ENCODE measurements around the gene SMIM5. TPM values are rescaled to one million over a fixed set of nuclear protein-coding genes. Genes with fewer than 3 reads are reported as not detected.
"Not testable (repeated sequence)": the region's sequence is repeated elsewhere in the genome, so short reads cannot be mapped to it uniquely, and the experiment has no call there.

SMIM5 gene, protein sequence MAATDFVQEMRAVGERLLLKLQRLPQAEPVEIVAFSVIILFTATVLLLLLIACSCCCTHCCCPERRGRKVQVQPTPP
- under 1 TPM; 0.26 to 0.42 TPM for total RNA-seq

DNA sequence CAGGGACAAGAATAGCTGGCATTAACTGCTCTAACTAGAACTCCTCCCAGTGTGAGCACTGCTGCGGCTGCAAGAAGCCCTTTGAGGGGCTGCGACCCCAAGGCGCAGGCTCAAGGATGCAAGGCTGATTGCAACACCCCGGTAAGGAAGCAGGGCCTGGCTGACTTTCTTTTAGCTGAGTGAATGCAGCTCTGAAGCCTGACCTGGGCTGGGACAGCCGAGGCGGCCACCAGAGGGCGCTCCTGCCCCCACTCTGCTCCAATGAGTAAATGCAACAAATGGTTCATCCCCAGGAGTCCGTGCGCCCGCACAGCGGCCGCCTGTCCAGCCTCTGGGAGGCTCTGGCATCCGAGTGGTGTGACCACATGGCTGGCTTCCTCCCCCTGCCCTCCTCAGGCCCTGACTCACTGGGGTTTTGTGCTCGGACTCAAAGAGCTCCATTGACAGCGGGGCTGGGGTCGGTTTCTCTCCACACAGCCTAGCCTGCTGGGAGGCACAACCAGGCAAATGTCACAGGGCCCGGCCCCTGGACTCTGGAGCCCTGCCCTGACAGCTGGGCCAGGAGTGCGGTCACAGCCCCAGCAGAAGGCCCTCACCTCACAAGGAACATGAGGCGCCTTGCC, at the start of gene SMIM5:
TSS of gene SMIM5 (plus strand) at position 572 of the 623 bp plus-strand sequence. CDS start 6,768 bp downstream, outside the sequence.
- ATAC-seq (ENCODE audit: low read depth), result peak; percentile 83
- DNase-seq, result peak; percentile 90
- Mint-ChIP-seq H3K4me3 (no peak within 1 kb of the TSS), H3K9me3 (no peaks in the 10 kb centered on the region), H3K4me1 (peaks cover 2% of the 10 kb centered on the region), H3K36me3 (no peaks in the 10 kb centered on the region), H3K27ac (peak within 1 kb of the TSS; percentile 45), H3K27me3 (no peaks in the 10 kb centered on the region)
- POLR2A ChIA-PET, result interaction anchor here (0.8 to 2.2 kb wide), 5 partner anchors 20 to 120 kb away, joined by 3 to 9 read pairs (median 4); no protein-coding TSS in a partner anchor

DNA sequence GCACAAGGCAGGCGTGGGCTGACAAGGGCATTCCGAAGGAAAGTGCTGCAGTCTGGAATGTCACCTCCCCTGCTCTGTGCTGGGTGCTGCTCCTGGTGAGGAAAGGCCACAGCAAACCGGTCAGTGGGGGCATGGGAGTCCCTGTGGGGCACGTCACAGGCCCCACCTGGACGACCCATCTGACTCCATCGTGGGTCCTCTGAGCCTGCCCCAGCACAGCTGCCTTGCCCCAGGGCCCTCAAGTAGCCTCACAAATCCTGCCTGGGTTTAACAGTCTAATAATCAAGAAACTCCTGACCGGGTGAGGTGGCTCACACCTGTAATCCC, 48.4 kb upstream of the SMIM5 start:
- DNase-seq (no peak), ATAC-seq (ENCODE audit: low read depth) (no peak)
- Mint-ChIP-seq H3K27me3 (peaks cover 31% of the 10 kb centered on the region), H3K9me3 (peaks cover 2% of the 10 kb centered on the region), H3K27ac (no peak overlapping the region), H3K4me3 (no peak overlapping the region), H3K4me1 (peaks cover 10% of the 10 kb centered on the region), H3K36me3 (no peaks in the 10 kb centered on the region)
- POLR2A ChIA-PET, result interaction anchor here (1.5 kb wide), 1 partner anchor 50 kb away, joined by 3 read pairs; no protein-coding TSS in a partner anchor

DNA sequence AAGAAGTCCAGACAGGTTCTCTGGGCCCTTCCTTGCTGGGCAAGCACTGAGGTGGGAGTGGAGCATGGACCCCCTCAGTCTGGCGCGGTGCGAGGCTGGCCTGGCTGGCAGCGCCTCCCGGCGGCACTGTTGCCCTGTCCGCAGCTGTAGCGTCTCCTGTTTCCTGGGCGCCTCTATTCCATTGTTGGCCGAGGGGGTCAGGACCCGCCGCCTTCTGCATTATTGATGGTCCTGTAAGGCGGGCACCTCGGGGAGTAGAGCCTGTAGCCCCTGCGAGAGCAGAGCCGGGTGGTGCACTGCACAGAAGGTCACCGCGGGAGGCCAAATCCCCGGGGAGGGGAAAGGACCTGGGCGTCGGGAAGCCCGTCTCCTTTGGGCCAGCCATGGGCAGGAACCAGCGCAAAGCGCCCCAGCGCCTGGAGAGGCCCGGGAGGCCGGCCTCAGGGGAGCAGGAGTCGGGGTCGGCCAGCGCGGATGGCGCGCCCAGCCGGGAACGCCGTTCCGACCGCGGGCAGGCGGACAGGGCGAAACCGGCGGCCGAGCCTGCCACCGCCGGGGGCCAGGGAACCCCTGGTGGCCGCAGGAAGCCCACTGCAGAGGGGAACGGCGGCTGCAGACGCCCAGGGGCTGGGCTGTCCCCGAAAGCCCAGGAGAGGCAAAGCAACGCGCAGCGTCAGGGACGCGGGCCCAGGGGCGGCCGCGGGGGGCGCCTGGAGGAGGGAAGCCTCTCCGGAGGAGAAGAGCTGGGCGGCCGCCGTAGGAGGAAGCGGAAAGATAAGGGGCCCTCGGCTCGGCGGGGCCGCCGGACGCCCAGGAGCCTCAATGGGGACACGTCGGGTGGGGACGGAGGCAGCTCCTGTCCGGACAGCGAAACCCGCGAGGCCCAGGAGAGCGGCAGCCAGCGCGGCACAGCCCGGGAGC, 45.3 kb upstream of the SMIM5 start, which contains the start of gene MYO15B:
TSS of gene MYO15B (plus strand) at position 126 of the 921 bp plus-strand sequence. CDS start at position 384, 258 bp downstream.
- Mint-ChIP-seq H3K9me3 (no peaks in the 10 kb centered on the region), H3K4me3 (peak within 1 kb of the TSS; percentile 71), H3K4me1 (peaks cover 5% of the 10 kb centered on the region), H3K36me3 (no peaks in the 10 kb centered on the region), H3K27me3 (peaks cover 25% of the 10 kb centered on the region), H3K27ac (peak within 1 kb of the TSS; percentile 70)
- DNase-seq (peak; percentile 81), ATAC-seq (ENCODE audit: low read depth) (peak; percentile 58)
- POLR2A ChIA-PET, result interaction anchor here (0.9 to 2.0 kb wide), 6 partner anchors 9 to 132 kb away, joined by 3 to 13 read pairs (median 6); partner anchors contain the start of genes RECQL5, SAP30BP, TMEM94 and TSEN54

DNA sequence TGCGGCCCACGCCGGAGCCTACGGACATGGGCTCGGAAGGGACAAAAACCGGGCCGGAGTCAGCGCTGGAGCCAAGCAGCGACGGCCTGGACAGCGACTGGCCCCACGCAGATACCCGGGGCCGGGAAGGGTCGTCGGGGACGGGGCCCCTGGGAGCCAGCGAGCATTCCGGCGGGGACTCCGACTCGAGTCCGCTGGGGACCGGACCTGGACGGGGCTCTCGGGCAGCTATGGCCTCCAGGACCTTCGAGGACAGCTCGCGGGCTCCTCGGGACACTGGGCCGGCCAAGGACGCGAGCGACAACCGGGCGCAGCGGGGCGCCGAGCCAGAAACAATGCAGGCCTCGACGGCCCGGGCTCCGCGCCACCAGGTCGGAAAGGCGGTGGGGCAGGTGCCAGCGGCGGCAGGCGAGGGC, 44.6 kb upstream of the SMIM5 start:
- H3K4me1 Mint-ChIP-seq, result peaks cover 5% of the 10 kb centered on the region
- H3K36me3 Mint-ChIP-seq, result no peaks in the 10 kb centered on the region
- peak; percentile 27 for ATAC-seq (ENCODE audit: low read depth)
- H3K27me3 Mint-ChIP-seq, result peaks cover 25% of the 10 kb centered on the region
- no peak for DNase-seq
- peak overlapping the region; percentile 64 for H3K4me3 Mint-ChIP-seq
- POLR2A ChIA-PET, result interaction anchor here (0.9 to 2.0 kb wide), 7 partner anchors 8 to 132 kb away, joined by 3 to 13 read pairs (median 6); partner anchors contain the start of genes RECQL5, SAP30BP, TMEM94 and TSEN54
- no peak overlapping the region for H3K27ac Mint-ChIP-seq
- no peaks in the 10 kb centered on the region for H3K9me3 Mint-ChIP-seq

DNA sequence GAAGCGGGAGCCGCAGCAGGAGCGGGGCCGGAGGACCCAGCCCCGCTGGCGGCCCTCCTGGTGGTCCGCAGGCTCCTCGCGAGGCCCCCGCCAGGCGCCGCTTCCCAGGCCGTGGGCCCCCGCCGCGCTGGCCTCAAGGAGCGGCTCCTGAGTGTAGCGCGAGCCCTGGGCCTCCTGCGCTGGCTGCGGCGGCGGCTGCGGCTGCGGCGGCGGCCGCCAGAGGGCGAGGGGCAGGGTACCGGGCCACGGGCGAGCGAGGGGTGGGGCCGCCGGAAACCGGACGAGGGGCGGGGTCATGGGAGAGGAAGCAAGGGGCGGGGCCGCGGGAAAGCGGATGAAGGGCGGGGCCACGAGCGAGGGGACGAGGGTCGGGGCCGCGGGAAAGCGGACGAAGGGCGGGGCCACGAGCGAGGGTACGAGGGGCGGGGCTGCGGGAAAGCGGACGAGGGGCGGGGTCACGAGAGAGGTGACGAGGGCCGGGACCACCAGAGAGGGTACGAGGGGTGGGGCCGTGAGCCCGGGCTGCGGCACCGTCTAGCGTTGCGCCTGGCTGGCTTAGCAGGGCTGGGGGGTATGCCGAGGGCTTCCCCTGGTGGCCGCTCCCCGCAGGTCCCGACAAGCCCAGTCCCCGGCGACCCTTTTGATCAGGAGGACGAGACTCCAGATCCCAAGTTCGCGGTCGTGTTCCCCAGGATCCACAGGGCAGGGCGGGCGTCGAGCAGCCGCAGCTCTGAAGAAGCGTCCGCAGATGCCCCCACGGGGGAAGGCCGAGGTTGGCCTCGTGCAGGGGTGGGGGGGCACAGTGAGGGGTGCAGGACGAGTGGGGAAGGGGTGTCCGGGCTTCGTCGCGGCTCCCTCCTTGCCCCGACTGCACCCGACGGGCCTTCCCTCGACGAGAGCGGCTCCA, 44.0 kb upstream of the SMIM5 start:
- ATAC-seq (ENCODE audit: low read depth), result peak; percentile 77
- H3K27ac Mint-ChIP-seq, result peak overlapping the region; percentile 72
- POLR2A ChIA-PET, result interaction anchor here (1.1 to 2.0 kb wide), 8 partner anchors 8 to 133 kb away, joined by 3 to 13 read pairs (median 6); partner anchors contain the start of genes TMEM94 and TSEN54
- no peaks in the 10 kb centered on the region for H3K36me3 Mint-ChIP-seq
- DNase-seq, result peak; percentile 99
- peaks cover 5% of the 10 kb centered on the region for H3K4me1 Mint-ChIP-seq
- peaks cover 25% of the 10 kb centered on the region for H3K27me3 Mint-ChIP-seq
- H3K9me3 Mint-ChIP-seq, result no peaks in the 10 kb centered on the region
- H3K4me3 Mint-ChIP-seq, result peak overlapping the region; percentile 81

DNA sequence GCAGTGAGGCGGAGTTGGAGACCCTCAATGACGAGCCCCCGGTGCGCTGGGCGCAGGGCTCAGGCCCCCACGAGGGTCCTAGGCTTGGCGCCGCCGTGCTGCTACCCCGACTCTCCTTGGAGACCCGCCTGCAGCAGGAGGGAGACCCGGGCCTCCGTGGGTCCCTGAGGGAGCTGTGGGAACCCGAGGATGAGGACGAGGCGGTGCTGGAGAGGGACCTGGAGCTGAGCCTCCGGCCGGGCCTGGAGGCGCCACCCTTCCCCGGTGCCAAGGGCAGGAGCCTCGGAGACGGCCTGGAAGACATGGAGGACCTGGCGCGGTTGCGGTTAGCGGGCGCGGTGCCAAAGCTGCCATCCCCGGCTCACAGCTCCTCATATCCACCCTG, 43.3 kb upstream of the SMIM5 start:
- peaks cover 5% of the 10 kb centered on the region for H3K4me1 Mint-ChIP-seq
- POLR2A ChIA-PET, result interaction anchor here (0.7 to 1.5 kb wide), 6 partner anchors 8 to 190 kb away, joined by 3 to 5 read pairs (median 4); partner anchors contain the start of genes LLGL2 and TSEN54
- peak overlapping the region; percentile 28 for H3K4me3 Mint-ChIP-seq
- no peak overlapping the region for H3K27ac Mint-ChIP-seq
- DNase-seq, result no peak
- H3K27me3 Mint-ChIP-seq, result peaks cover 25% of the 10 kb centered on the region
- ATAC-seq (ENCODE audit: low read depth), result no peak
- H3K9me3 Mint-ChIP-seq, result no peaks in the 10 kb centered on the region
- H3K36me3 Mint-ChIP-seq, result no peaks in the 10 kb centered on the region

DNA sequence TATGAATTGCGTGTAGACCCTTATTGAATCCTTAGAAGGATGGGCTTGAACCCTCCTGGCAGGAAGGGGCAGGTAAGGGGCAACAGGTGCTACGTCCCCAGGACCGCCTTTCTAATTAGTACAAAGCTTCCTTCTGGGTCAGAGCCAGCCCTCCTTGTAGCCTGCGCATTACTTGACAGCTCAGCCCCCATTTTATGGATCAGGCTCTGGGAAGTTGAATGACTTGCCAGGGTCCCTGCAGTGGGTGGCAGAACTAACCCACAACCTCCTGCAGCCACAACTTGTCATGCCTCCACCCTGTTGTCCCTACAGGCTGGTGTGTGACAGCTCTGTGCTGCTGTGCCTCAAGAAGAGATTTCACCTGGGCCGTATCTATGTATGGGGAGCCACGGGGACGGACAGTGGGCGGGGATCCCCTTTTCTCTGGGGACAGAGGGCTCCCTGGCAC, 42.9 kb upstream of the SMIM5 start:
- peak overlapping the region; percentile 28 for H3K4me3 Mint-ChIP-seq
- DNase-seq (peak; percentile 32), ATAC-seq (ENCODE audit: low read depth) (no peak)
- H3K27me3 Mint-ChIP-seq, result peaks cover 22% of the 10 kb centered on the region
- peaks cover 5% of the 10 kb centered on the region for H3K4me1 Mint-ChIP-seq
- no peak overlapping the region for H3K27ac Mint-ChIP-seq
- POLR2A ChIA-PET, result interaction anchor here (0.7 to 1.5 kb wide), 6 partner anchors 9 to 190 kb away, joined by 3 to 5 read pairs (median 4); partner anchors contain the start of genes LLGL2 and TSEN54
- H3K36me3 Mint-ChIP-seq, result no peaks in the 10 kb centered on the region
- H3K9me3 Mint-ChIP-seq, result no peaks in the 10 kb centered on the region

DNA sequence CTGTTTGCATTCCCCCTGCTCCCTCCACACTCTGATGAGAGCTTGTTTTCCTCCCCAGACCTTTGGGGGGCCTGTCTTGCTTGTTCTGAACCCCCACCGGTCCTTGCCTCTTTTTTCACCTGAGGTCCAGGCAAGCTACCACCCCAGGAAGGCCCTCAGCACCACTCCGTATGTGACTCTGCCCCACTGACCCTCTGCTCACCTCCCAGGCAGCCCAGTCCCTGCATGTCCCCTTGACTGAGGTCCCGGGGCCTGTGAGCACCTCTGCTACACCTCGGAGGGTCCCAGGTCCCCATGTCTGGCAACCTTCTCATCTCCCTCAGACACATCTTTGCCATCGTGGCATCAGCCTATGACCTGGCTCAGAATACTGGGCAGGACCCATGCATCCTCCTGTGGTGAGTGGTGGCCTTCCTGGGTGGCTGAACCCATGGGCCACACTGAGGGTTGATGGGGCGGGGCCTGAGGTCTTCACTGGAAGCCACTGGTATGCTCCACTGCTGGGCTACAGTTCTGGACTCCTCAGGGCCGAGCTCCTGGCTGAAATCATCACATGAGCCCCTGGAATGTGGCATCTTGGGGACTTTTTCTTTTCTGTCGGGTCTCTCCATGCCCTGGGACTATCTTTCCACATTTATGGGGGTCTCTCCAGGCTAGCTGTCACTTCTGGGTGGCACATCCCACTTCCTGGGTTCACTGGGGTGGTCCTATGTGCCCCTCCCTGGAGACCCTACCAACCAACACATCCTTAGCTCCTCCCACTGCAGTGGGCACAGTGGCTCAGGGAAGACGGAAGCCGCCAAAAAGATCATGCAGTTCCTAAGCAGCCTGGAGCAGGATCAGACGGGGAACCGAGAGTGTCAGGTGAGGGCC, 42.1 kb upstream of the SMIM5 start:
- Mint-ChIP-seq H3K9me3 (no peaks in the 10 kb centered on the region), H3K36me3 (no peaks in the 10 kb centered on the region), H3K27ac (no peak overlapping the region), H3K4me3 (no peak overlapping the region), H3K4me1 (peaks cover 5% of the 10 kb centered on the region), H3K27me3 (peaks cover 18% of the 10 kb centered on the region)
- ATAC-seq (ENCODE audit: low read depth) (no peak), DNase-seq (no peak)
- POLR2A ChIA-PET, result interaction anchor here (0.5 to 2.1 kb wide), 6 partner anchors 10 to 189 kb away, joined by 3 to 7 read pairs (median 4); partner anchors contain the start of genes LLGL2 and TSEN54

DNA sequence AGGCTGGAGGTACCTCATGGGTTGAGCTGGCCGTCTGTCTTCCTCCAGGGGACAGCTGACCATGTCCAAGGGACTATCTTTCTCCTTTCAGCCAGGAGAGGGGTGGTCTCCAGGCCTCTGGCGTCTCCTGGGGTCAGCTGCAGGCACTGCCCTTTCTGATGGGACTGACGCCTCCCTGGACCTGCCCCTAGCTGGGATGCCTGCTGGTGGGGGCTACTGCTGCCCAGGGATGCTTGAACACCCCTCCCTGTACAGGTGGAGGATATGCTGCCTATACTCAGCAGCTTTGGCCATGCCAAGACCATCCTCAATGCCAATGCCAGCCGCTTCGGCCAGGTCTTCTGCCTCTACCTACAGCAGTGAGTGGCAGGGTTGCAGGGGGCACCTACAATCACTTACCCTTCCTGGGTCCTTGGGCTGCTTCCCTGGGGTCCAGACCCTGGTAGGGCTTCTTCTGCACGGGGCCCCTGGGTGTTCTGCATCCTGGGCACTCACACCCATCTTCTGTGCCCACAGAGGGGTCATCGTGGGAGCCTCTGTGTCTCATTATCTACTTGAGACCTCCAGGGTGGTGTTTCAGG, 41.4 kb upstream of the SMIM5 start:
- ATAC-seq (ENCODE audit: low read depth) (no peak), DNase-seq (no peak)
- POLR2A ChIA-PET, result interaction anchor here (0.5 to 2.1 kb wide), 2 partner anchors 9 to 113 kb away, joined by 3 to 7 read pairs; no protein-coding TSS in a partner anchor
- Mint-ChIP-seq H3K27ac (no peak overlapping the region), H3K36me3 (no peaks in the 10 kb centered on the region), H3K9me3 (no peaks in the 10 kb centered on the region), H3K27me3 (peaks cover 11% of the 10 kb centered on the region), H3K4me1 (peaks cover 5% of the 10 kb centered on the region), H3K4me3 (no peak overlapping the region)

DNA sequence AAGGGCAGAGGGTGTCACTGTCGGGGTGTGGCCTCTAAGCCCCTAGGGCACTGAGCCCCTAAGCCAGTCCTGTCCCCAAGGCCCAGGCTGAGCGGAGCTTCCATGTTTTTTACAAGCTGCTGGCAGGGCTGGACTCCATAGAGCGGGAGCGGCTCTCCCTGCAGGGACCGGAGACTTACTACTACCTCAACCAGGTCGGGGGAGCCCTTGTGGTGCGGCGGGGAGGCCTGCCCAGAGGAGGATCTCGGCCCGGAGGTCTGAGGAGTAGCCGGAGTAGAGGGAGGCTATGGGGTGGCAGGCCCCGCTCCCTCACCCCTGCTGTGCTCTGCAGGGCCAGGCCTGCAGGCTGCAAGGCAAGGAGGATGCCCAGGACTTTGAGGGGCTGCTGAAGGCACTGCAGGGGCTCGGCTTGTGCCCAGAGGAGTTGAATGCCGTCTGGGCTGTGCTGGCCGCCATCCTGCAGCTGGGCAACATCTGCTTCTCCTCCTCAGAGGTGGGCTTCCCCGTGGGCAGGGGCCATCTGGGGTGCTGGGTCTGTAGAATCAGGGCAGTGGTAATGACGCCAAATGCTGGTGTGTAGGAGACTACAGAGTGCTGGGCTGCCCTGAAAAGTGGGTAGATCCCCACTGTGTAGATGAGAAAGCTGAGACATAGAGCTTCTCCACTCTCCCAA, 40.8 kb upstream of the SMIM5 start:
- DNase-seq (no peak), ATAC-seq (ENCODE audit: low read depth) (no peak)
- Mint-ChIP-seq H3K9me3 (no peaks in the 10 kb centered on the region), H3K27me3 (peaks cover 5% of the 10 kb centered on the region), H3K27ac (no peak overlapping the region), H3K4me3 (no peak overlapping the region), H3K36me3 (no peaks in the 10 kb centered on the region), H3K4me1 (peaks cover 3% of the 10 kb centered on the region)
- POLR2A ChIA-PET, result interaction anchor here (2.1 kb wide), 1 partner anchor 8 kb away, joined by 7 read pairs; no protein-coding TSS in a partner anchor

DNA sequence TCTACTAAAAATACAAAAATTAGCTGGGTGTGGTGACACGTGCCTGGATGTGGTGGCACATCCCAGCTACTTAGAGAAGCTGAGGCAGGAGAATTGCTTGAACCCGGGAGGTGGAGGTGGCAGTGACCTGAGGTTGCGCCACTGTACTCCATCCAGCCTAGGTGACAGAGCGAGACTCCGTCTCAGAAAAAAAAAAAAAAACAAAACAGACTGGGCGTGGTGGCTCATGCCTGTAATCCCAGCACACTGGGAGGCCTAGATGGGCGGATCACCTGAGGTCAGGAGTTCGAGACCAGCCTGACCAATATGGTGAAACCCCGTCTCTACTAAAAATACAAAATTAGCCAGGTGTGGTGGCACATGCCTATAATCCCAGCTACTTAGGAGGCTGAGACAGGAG, 39.8 kb upstream of the SMIM5 start:
- not testable (repeated sequence) for H3K27me3 Mint-ChIP-seq; DNase-seq; H3K27ac Mint-ChIP-seq; H3K4me3 Mint-ChIP-seq; H3K4me1 Mint-ChIP-seq; H3K9me3 Mint-ChIP-seq; H3K36me3 Mint-ChIP-seq; ATAC-seq (ENCODE audit: low read depth)
- POLR2A ChIA-PET, result interaction anchor here (0.7 to 2.1 kb wide), 2 partner anchors 7 to 151 kb away, joined by 5 to 7 read pairs; no protein-coding TSS in a partner anchor
